NCI-H446 treated with DMSO at 0.1 percent for 48 hours (cell line): ENCODE results near the gene KATNIP.
A peak's percentile ranks its signal among the peaks of the same experiment; 100 is the strongest.

Source experiments
- DNase-seq: peaks from one replicate; lab custom pipeline; 2025; lab: John Stamatoyannopoulos, UW

Gene KATNIP

DNA sequence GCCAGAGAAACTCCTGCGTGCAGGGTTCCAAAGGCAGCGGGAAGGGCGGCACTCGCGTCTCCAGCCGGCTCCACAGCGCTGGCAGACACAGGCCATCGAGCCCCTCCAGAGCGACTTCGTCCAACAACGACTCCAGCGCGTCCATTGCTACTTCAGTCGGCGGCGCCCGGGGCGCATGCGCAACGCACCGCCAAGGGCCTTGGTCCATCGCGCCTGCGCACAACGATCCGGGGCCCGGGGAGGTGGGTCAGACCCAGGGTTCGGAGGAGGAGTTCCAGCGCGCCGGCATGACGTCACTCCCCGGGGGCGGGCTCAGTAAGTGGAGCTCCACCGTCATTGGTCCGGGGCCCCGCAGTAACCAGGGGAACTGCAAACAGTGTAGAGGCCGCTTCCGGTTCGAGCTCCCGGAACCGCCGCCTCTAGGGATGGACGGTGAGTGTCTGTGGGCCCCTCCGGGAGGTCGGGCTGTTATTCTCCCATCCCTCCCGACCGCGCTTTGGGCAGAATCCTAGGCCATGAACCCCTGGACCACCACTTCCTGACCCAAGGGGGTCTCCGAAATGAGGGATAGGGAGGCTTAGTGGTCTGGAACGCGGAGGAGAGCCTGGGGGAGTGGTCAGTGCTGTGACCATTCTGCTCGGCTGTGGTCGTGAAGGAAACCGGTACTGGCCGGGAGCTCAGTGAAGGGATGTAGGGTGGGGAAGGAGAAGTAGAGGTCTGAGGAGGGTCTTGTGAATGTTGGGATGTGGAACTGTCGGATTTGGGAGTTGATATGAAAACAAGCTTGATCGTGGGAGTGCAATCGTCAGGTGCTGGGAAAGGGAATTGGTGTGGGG lies at the start of gene KATNIP, which contains the start of gene GTF3C1:
Gene KATNIP (plus strand): TSS at position 399 of the 836 bp plus-strand sequence. CDS start 27 bp downstream, at position 426.
Gene GTF3C1 (minus strand): TSS at position 168 of the 836 bp plus-strand sequence. CDS start 23 bp downstream, at position 145.
- DNase-seq = peak; percentile 92

DNA sequence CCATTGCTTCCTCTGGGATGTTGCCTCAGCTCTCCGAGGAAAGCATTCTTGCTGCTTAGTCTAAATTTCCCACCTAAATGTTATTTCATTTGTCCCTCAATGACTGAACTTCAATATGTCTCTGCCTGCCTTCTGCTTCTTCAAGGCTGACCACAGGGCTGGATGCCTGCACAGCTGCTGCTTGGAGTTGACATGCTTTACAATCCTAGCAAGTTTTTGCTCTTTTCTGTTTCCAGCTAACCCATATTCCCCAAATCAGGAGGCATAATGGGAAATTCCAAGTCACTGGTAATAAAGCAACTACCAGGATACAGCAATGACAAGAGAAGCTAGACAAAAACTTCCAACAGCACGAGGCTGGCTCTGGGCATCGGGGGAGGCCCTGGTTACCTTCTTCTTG lies 49.1 kb upstream of the KATNIP start:
- no peak for DNase-seq

DNA sequence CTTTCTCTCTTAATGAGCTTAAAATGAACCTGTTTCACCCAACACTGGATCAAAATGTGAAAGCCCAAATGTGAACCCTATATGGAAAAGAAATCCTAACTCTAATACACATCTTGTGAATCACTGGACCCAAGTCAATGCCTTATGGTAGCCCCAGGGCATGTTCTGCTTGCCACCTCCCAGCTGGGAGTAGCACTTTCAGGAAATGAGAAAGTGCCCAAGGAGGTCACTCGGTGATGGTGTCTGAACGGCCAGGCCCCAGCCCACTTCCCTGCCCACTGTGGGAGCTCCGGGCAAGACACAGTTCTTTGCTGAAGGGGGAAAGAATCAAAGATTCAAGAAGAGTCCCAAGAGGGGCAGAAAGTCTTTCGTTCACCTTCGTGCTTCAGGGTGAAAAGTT lies 46.3 kb upstream of the KATNIP start:
- DNase-seq = no peak

DNA sequence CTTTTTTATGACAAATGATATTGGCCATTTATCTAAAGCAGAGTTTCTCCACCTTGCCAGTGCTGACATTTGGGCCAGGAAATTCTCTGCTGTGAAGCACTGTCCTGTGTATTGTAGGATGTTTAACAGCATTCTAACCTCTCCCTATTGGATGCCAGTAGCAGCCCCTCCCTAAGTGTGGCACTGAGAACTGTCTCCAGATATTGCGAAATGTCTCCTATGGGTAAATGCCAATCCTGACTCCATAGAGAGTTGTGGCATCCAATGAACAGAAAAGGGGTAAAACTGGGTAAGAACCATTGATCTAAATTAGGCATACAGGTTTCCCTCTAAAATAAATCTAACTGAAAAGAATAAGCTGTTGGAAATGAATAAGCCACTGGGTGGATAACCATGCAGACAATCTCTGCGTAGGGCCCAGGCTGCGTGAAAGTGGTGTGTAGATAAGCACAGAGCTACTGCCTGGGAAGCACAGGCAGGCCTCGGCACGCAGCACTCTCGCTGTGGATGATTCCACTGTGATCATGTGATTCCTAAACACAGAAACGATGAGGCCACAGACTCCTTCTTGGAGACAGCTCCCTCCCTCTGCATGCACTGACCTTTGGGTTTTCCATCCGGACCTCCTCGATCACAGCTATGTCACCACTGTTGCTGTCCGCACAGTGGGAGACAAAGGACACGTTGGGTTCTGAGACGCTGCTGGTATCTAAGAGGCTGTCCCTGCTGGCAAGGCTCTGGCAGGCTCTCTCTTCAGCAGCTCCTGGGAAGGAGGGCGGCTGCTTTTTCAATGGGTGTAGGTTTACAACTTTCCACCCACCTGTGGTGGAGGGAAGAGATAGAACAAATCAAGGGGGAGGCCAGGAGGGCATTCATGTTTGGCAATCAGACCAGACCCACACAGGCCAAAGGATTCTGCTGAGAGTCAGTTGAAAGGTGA lies 44.4 kb upstream of the KATNIP start:
- no peak for DNase-seq

DNA sequence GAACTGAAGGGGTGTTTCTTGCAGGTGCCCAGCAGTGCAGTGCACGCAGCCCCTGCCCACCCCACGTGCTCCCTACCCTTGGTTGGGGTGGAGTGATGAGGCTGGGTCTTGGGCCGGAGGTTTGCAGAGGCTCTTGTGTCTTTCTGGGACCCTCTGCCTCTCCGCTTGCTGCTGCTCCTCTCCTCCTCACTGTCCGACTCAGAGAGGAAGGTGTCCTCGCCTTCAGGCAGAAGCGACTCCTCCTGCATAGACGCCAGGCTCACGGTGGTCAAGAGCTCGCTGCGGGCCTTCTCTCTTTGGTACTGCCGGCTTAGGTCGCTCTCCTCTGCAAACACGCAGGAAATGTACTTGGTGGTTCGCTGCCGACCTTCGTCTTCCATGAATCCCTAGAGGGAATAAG lies 43.2 kb upstream of the KATNIP start:
- DNase-seq = no peak

- DNase-seq = no peak
Observed at GRCh38 chr16:27508476-27508875, 41.5 kb upstream of the KATNIP start.

DNA sequence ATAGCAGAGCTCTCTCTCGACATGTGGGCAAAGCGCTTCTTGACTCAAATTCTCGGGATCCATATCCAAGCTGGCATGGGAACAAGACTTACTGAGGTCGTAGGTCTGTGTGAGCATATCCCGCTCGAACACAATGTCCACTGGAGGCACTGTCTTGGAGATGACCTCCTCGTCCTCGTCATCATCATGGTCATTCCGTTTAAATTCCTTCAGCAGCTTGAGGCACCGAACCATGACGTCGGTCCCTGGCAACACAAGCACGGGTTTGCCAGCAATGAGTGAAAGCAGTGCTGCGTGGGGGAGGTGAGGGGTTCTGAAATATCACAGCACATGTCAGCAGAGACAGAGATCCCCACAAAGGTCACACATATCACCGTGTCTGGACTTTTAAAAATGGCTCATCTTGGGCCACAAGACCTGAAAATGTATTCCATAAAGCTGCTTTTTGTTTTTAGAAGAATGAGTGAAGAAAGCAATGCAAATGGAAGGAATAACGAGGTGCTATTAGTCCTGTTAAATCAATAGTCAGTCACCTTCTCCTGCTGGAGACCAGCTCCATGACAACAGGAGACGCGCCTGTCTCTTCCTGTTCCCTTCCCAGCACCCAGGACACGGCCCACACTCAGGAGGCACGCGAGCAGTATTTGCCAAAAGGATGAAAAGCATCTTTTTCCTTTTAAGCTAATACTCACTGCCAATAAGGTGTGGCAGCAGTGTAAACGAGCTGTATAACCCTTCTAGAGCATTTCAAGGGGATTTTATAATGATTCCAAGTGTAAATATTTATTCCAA lies 38.1 kb upstream of the KATNIP start:
- DNase-seq = no peak

DNA sequence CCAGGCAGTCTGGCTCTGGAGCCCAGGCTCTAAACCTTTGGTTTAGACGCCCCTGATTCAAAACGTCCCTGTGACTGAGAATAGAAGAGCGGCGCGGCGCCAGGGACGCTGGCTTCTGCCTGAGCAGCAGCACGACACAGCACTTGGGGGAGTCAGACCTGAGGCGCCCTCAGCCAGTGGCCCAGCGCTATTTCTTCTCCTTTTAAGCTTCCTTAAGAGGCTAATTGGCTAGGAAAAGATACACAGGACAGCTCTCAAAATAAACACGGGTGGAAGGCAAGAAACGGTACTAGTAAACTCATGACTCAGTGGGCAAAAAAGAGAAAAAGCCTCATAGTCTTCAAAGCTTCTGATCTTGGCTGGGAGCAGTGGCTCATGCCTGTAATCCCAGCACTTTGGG lies 35.1 kb upstream of the KATNIP start:
- no peak for DNase-seq

DNA sequence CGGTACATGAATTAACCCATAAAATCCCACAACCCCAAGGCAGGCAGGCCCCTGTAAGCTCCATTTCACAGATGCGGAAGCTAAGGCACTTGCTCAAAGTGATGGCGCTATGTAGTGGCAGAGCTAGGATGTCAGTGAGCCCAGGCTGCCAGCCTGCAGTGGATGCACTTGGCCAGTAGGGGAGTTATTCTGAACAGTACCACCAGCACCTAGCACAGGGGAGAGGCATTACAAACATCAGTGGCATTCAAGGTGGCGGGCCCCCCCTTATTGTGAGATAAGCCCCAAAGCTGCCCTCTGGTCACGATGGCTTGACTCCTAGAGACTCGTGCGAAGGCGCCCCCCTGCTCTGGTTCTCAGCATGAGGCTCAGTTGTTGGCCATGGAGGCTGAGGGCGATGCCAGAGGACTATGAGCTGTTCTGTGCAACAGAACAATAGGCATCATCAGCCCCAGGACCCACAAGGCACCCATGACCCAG lies 34.0 kb upstream of the KATNIP start:
- DNase-seq = no peak

- DNase-seq = no peak
Observed at GRCh38 chr16:27516365-27516764, 33.6 kb upstream of the KATNIP start.

GRCh38 chr16:27517664-27518063 lies 32.3 kb upstream of the KATNIP start:
- DNase-seq = no peak

GRCh38 chr16:27518226-27518625 lies 31.7 kb upstream of the KATNIP start:
- no peak for DNase-seq

- no peak for DNase-seq
Observed at GRCh38 chr16:27520982-27521673, 28.8 kb upstream of the KATNIP start.

GRCh38 chr16:27522173-27522707 lies 27.7 kb upstream of the KATNIP start:
- no peak for DNase-seq

DNA sequence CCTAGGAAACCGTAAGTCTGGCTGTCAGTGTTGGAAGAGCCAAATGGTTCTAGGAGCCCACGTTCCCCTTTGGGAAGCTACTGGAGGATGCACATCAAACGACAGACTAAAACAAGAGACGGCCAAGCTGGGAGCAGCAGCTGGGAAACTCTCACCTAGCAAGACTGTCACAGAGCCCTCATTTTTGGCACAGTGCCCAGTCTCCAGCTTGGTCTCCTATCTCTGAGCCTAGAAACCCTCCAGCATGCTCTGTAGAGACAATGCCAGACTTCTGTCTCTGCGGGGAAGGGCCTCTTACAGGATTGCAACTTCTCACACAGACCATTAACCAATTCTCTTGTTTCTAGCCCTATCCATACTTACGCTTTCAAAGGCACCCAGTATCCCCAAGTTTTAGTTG lies 23.8 kb upstream of the KATNIP start:
- DNase-seq = no peak

GRCh38 chr16:27528294-27528693 lies 21.6 kb upstream of the KATNIP start:
- DNase-seq = no peak

DNA sequence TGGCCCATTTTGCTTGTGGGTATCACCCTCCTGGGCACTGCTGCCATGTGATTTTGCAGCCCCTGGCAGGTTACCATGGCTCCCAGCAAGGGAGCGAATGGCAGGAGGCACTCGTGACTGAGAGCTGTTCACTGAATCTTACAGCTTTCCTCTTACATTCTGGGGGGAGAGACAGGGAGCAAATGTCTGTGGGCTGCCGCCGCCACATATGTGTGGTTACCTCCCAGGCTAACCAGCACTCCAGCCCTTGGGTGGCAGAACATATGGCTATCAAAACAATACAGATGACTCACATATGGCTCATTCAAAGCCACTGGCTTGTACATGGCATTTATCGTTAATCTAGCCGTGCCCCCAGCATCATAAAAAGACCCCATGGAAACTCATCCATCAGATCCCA lies 20.0 kb upstream of the KATNIP start:
- no peak for DNase-seq

DNA sequence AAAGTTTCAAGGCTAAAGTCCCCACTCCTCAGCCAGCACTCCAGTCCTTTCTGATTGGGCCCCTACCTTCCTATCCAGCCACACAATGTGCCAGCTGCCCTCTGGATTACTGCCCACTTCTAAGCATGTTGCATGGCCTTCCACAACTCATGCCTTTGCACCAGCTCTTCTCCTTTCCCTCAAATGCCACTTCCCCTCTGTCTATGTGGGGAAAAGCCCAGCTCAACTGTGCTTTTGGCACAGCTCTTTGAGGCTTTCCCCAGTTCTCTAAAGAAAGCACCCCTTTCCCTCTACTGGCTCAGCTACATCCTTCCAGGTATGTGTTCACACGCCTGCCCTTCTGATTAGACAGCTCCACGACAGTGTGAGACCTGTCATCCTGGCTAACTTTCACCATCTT lies 18.8 kb upstream of the KATNIP start:
- DNase-seq = no peak

DNA sequence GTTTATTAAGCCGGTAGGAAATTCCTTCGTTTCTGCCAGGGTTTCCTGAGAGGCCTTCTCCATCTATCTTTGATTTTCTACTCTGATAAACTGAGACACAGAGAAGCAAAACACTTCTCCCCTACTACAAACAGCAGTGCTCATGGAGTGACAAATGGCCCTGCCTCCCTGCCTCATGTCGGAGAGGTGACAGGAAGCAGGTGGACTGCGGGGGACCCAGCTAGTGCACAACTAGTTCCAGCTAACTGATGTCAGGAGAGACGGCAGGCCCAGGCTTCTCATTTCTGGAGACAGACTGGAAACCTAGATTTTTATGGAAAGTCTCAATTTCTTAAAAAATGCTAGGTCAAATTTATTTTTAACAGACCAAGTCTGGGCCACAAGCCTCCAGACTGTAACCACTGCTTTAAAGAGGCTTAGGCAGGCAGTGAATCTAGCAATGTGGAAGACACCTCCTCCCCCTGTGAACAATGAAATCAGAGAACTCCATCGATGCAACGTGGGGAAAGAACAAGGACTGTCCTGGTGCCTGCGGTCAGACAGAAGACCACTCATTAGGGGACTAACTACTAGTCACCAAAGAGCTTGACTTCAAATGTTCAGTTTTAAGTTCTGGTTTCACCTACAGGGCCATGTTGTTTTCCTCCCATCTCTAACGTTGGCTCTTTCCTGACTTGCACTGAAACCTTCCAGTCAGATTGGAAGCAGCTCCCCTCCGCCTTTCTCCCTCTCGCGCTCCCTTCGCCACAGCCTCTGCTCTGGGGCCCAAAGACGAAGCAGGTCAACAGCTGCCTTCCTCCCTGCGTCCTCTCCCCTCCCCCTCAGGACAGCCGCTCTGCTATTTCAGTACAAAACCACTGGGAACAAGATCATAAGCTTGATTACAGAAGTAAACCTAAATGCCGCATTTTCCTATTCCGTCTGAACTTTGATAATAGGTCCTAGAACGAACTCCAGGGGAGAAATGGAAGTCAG lies 17.8 kb upstream of the KATNIP start:
- DNase-seq = no peak

DNA sequence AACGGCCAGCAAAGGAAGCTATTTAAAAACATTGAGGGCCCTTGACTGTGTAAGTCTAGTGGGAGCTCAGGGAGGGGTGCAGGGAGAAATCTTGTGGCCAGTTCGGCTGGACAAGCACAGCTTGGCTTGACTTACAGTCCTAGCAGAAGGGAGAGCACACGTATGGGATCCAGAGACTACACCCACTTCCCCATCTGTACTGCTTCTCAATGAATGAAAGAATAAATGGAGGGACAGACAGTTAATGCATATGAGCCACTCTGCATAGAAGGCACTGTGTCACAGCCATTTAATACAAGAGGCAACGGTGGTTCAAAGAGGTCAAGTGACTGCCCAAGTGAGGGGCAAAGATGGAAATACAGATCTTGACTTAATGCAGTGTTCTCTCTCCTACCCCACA lies 15.7 kb upstream of the KATNIP start:
- no peak for DNase-seq
